ENCODE results near the gene APOD.
"Not testable (repeated sequence)": the region's sequence is repeated elsewhere in the genome, so short reads cannot be mapped to it uniquely, and the experiment has no call there.

The APOD gene

DNA sequence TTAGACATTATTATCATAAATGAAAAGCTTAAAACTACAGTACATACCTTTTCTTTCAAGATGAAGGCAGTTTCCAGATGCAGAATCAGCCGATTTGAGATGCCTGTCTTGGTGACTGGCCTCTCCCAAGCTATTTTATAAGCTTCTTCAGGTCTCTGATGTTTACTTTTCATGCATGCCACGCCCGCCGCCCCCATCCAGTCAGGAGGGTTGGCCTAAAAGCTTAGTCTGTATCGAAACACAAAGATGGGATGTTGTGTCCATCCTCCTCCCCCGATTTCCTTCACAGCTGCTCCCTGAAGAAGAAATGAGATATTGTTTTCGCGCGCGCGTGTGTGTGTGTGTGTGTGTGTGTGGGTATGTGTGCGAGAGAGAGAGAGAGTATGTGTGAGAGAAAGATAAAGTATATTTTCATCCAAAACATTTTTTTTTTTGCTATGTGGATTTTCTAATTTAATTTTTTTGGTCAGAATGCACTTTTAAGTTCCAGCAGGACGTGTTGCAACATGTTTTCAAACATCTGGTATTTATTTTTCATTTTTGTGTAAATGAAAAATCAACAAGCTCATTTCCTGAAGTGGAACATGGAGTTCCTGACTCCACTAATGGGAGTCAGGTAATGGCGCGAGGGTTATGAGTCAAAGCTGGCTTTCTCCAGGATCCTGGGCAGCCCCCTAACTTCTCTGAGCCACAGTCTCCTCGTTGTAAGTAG is at the start of gene APOD:
Gene APOD (minus strand): TSS at position 110 of the 712 bp plus-strand sequence. CDS start 4,479 bp downstream, outside the sequence.
- no peak for DNase-seq (ENCODE audit: low read depth in 2 of 2)

DNA sequence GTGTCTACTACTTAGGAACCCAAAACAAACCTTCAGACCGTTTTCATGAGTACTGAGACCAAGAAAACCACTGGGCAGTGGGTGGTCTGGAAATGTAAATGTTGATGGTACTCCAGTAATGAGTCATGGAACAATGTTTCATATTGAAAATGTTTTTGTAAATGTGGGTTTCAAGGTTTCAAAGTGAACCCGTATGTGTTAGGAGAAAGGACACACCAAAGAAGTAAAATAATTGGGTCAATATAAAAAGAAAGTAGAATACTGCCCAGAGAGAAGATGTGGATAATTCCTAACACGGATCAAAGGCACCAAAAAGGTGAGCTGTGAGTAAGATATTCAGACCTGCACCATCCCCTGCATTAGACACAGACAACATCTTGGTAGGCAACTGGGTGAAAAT is 49.6 kb upstream of the APOD start:
- DNase-seq (ENCODE audit: low read depth in 2 of 2) = not testable (repeated sequence)

DNA sequence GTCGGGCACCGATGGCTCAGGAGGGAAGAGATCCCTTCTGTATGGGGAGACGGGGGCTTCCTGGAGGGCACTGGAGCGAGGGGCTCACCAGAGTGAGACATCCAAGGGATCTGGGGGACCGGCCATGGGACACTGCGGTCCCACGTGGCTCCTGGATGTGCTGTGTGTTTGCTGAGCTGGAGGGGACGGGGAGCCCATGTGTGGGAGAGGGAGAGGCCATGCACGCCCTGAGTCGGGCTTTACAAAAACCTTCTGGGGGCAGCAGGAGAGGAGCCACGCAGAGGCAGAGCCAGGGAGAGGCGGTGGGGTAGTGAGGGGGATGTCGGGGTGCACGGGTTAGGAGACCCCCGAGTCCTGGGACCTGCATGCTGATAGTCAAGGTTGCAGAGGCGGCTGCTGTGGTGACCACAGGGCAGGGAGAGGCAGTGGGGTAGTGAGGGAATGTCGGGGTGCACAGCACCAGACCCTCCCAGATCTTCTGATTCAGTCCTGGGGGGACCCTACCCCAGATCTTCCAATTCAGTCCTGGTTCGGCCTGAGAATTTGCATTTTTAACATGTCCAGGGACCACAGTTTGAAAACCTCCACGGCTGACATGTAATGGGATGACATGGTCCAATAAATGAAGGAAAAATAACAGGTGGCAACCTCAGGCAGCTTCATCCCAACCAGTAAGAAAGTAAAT is 48.9 kb upstream of the APOD start:
- DNase-seq (ENCODE audit: low read depth in 2 of 2) = not testable (repeated sequence)

DNA sequence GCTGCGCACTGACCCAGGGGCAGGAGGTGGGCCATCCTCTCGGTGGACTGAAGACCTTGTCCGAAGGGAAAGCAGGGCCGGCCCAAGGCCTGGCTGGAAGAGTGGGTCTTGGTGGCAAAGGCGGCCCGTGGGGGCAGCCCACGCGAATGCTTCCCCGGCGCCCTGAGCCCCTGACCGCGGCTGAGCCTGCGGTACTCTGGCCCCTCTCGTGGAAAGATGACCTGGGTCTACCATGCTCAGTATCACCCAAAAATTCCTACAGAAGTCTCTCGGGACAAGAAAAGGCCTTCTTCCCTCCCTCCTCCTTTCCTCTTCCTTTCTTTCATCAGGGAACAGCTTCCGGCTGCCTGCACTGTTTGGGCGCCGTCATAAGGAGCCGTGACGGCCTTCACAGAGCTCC is 48.3 kb upstream of the APOD start:
- DNase-seq (ENCODE audit: low read depth in 2 of 2) = not testable (repeated sequence)

DNA sequence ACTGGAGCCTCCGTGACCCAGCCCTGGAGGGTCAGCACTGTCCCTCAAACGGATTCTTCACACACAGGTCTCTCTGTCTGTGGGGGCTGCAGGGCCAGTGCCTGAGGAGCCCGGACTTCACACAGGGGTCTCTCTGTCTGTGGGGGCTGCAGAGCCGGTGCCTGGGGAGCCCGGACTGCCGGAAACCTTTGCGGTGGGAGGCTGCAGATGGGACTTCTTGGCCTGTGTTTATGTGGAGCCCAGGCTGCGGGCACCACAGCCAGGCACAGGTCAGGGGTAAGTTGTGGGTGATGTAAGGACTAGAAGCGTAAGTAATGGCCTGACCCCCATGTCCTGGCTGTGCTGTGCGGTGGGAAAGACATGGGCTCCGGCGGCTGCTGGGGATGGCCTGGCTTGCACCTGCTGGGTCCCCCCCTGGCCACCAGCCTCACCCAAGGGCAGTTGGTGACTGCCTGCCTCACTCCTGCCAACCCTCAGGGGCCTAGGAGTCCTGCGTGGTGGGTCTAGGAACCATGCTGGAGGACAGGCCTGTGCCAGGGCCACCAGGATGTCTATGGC is 47.3 kb upstream of the APOD start:
- DNase-seq (ENCODE audit: low read depth in 2 of 2) = not testable (repeated sequence)

DNA sequence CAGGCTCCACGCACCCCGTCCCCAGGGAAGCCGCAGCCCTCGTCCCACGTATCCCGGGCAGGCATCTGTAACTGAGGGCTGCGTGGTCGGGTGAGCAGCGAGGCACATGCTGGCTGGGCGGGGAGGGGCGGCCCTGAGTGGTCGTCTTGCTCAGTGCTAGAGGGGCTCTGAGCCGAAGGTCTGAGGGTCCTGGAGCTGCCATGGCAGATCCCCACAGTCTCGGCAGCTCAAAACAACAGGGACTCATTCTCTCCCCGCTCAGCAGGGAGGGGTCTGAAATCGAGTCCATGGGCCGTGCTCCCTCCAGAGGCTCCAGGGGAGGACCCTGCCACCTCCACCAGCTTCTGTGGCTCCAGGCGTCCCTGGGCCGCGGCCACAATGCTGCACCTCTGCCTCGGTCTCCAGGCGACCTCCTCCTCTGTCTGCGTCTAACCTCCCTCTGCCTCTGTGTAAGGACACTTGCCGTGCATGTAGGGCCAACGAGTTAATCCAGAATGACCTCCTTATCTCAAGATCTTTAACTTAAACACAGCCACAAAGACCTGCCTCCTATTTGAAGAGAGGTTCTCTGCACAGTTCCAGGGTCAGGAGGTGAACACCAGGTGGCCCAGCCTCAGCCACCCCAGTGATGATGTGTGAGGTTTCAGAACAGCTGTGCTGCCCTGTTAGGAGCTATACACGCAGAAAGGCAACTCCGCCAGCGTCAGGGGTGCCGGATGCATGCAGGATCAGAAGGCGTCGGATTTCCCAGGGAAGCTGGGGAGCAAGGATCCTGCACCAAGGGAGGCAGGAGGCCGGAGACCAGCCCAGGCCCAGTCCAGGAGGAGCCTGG is 46.6 kb upstream of the APOD start:
- DNase-seq (ENCODE audit: low read depth in 2 of 2) = not testable (repeated sequence)

DNA sequence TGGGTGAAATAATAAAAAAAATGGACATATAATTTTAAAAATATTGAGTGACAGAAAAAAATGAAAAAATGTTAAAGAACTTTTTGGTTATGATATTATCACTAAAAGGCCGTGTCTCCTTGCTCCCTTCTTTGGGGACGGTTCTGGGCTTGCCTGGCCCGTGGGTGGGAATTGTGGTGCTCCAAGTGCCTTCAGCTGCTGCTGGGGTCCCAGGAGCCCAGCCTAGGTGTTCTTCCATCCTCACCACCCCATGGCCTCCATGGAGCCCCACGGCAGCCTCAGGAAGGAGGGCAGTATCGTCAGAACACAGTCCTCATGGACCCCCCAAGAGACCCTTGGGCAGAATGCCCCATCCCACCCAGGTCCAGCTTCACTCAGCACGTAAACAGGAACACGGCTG is 45.9 kb upstream of the APOD start:
- not testable (repeated sequence) for DNase-seq (ENCODE audit: low read depth in 2 of 2)

DNA sequence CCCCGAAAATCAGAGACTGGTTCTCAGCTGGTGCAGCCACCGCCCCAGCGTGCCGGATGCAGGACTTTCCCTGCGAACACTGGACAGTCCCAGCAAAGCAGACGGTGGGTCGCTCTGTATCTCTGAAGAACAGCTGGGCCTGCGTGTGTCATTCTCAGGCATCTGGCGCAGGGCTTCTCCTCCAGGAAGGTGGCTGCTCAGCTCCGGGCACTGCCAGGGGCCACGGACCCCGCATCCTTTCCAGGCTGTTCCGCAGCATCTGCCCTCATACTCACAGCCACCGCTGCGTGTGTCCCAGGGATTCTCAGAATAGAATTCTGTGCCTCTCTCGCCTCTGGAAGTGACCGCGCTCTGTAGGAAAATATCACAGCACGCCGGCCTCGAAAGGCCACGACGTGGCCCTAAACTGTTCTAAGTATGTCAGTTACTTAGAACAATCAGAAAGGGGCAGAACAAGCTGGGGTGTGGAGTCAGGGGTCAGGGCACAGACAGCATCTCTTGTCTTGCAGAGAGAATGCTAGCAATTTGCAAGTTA is 44.7 kb upstream of the APOD start:
- DNase-seq (ENCODE audit: low read depth in 2 of 2) = not testable (repeated sequence)

DNA sequence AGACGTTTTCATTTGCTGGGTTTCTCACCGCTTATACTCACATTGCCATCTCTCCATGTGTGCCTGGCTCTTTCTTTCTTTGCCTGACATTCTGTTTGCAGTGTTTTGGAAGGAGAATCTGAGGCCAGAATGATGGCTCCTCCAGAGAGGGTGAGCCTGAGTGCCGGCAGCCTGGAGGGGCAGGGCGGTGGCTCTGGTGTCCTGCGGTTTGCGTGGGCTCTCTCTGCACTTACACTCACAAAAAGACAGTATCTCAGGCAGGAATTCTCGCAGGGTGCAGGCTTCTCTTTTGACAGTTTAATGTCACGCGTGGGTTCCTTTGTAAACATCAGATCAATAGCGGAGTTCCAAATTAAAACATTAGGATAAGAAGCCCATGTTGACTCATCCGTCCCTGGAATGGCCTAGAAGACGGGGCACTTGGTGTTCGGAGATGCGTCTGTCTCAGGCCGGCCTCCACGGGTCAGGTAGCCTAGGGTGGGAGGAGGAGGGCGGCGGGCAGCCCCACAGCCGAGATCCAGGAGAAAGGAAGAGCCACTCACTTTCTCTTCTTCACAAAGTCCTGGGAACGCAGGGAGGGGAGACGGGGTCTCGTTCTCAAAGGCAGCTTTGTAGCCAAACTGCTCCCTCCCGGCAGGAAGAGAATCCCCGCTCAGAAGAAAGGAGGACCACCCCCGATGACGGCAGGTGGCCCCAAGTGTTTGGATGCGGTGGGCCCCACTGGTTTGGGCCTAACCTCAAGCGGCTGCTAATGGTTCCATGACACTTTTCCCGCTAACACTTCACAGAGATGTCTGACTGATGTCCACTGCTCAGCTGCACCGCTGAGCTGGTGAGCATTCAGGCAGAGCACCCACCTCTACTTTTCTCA is 44.0 kb upstream of the APOD start:
- DNase-seq (ENCODE audit: low read depth in 2 of 2) = not testable (repeated sequence)

DNA sequence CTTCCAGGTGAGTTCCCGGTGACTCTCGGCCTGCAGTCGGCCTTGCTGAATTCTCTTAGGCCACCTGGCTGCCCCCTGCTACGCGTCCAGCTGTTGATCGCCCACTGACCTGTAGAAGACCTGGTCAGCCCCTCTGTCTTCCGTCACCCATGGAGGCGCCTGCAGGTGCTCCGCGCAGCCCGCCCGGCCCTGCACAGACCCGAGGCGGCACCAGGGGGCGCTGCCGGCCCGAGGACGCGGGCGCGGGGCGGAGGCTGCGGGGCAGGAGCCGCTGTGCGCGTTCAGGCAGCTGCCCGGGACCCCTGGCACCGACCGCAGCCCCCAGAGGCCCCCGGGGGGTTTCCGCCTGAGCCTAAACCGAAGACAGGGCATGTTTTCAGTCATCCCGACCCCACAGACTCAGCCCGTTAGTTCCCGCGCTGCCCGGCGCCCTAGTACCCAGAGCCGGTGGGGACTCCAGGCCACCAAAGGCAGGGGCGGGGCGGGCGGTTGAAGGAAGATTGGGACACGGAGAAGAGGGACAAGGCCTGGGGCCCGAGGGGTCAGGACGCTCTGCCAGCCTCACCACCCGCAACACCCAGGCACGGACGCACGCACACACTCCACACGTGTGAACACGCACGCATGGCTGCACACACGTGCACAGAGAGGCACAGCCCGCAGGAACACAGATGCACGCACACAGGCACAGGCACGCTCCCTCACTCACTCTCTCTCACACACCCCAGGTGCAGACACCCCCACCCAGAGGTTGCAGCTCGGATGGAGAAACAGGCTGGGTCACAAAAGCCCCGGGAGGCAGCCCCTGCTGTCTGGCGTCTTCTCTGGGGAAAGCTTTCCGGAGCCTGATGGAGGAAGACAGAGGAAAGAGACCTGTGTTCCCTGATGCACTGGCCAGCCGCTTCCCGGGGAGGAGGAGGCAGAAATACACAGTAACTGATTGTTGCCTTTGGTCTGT is 41.1 kb upstream of the APOD start:
- DNase-seq (ENCODE audit: low read depth in 2 of 2) = not testable (repeated sequence)

DNA sequence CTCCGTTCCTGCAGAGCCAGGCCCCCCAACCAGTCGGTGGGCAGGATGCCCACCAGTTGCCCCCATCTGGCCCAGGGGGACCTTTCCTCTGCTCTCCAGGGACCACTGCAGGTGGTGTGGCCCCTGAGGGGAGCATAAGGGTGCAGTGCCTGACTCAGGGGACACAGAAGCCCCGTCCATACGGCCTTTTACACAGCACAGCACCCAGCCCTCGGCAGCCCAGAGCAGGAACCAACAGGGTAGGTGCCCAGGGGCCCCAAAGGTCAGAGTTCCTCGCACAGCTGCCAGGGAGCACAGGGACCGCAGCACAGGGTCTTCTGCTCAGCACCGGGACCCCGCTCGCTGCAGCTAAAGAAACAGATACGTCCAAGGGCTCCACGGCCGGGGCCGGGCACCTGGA is 40.4 kb upstream of the APOD start:
- DNase-seq (ENCODE audit: low read depth in 2 of 2) = not testable (repeated sequence)

DNA sequence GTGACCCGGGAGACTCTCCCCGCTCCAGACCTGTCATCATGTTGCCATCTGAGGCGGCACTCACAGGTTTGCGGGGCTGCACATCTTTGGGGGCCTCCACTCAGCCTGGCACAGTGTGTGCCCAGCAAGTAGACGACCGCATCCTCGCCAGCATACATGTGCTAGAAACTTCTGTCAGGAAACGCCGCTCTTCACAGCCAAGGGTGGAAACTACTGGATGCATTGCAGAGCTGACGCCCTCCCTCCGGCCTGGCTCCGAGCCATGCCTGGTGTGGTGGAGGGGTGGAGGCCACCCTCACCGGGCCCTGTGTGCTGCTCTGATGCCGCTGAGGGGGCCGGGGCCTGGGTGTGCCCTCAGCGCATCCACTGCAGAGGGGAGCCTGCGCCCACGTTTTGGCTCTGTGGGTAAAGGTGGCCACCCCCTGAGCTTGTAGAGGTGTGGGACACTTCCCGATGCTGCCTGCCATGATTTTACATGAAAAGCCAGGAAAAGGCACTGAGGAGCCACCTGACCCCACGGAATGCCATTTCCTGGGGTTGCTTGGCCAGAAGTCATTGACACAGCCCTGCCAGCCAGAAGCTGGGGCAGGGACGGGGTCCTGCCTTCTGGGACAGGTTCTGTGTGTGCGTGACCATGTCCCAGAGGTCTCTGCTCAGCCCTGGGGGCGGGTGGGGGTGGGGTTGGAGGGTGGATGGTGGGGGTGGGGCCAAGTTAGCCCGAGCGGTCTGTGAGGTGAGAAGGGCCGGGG is 39.7 kb upstream of the APOD start:
- not testable (repeated sequence) for DNase-seq (ENCODE audit: low read depth in 2 of 2)

DNA sequence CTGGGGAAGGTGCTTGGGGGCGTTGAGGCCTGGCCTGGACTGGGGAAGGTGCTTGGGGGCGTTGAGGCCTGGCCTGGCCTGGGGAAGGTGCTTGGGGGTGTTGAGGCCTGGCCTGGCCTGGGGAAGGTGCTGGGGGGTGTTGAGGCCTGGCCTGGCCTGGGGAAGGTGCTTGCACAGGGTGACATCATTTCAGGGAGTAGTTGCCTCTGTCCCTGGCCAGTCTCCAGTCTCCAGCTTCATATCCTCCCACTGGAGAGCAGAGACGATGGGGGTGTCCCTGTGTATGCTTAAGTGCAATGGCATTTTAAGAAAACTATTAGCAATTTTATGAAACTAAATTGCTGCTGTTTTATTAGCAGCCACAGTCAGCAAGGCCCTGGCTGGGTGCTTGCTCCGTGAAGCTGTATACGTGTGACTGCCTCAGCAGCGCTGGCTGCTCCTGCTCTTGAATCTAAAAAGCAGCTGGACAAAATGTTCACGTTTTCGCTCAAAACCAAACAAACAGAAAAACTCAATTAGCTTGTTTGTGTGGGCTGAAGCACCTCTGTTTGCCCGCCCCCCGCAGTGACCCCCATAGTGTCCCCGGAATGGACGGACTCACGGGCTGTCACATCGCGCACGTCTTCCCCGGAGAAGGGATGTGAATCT is 38.9 kb upstream of the APOD start:
- DNase-seq (ENCODE audit: low read depth in 2 of 2) = not testable (repeated sequence)

DNA sequence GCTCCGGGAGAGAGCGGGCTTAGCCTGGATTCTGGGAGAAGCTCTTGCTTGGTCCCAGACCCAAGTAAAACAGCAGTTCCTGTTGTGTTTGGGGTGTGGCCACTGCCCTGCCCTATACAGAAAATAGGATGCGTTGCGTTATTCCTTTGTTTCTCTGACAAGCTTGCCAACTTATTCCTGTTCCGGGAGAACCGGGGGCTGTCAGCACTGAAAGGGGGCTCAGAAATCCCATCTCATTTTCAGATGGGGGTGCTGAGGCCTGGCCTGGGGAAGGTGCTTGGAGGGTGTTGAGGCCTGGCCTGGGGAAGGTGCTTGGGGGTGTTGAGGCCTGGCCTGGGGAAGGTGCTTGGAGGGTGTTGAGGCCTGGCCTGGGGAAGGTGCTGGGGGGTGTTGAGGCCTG is 38.3 kb upstream of the APOD start:
- DNase-seq (ENCODE audit: low read depth in 2 of 2) = not testable (repeated sequence)

DNA sequence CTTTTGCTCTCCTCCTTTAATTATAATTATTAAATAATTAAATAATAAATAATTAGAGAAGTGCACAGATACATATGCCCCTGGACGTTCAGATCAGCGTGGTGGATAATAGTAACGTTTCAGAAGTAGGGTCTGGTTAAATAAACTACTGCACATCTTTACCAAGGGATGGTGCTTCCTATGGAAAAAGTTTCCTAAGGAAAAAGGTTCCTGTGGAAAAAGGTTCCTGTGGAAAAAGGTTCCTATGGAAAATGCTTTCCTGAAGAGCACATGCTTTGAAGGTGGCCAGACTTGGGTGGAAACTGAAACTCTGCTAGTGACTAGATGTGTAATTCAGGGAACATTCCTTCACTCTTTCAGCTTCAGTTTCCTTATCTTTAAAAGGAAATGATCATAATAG is 37.4 kb upstream of the APOD start:
- not testable (repeated sequence) for DNase-seq (ENCODE audit: low read depth in 2 of 2)

DNA sequence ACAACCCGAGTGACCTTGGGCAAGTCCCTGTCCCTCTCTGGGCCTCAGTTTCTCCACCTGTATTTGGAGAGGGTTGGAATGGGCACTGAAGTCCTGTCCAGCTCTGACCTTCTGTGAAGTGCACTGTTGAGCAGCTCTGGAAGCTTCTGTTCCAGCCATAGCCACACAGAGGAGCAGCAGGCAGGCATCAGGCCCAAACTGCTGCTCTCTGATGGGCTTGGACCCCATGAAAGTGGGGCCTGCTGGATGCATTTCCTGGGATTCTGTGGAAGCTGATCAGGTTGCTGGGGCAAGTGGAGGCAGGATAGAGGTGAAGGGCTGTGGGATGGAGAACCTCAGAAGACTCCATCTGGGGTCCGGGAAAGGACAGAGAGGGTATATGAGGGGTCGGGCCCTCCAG is 36.7 kb upstream of the APOD start:
- not testable (repeated sequence) for DNase-seq (ENCODE audit: low read depth in 2 of 2)

DNA sequence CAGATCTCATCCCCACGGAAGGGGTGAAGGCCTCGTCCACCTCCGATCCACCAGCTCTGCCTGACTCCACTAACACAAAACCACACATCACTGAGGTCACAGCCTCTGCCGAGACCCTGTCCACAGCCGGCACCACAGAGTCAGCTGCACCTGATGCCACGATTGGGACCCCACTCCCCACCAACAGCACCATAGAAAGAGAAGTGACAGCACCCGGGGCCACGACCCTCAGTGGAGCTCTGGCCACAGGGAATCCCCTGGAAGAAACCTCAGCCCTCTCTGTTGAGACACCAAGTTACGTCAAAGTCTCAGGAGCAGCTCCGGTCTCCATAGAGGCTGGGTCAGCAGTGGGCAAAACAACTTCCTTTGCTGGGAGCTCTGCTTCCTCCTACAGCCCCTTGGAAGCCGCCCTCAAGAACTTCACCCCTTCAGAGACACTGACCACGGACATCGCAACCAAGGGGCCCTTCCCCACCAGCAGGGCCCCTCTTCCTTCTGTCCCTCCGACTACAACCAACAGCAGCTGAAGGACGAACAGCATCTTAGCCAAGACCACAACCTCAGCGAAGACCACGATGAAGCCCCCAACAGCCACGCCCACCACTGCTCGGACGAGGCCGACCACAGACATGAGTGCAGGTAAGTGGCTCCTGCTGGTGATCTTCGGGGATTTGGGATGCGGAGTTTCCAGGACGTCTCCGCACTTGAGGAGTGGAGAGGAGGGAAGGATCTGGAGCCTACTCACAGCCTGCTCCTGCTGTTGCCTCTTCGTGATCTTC is 36.0 kb upstream of the APOD start:
- DNase-seq (ENCODE audit: low read depth in 2 of 2) = not testable (repeated sequence)
